Gastroesophageal sphincter (tissue), 3 donors: ENCODE results near the gene GNG4.

Source experiments
- EP300 ChIP-seq: sonication (generic); formaldehyde crosslinking; IDR thresholded peaks from one replicate; pipeline ENCODE4 v1.6.1; 2017; ENCODE audit warnings: antibody characterized with exemption, mild to moderate bottlenecking
- POLR2A ChIP-seq, 2 donors: fragments of 450-650 bp; IDR thresholded peaks; one replicate each; pipeline ENCODE4 v1.6.1; 2017; ENCODE audit warnings: antibody characterized with exemption in 2 of 2, mild to moderate bottlenecking in 2 of 2, moderate library complexity in 1 of 2
- POLR2AphosphoS5 ChIP-seq: sonication (generic); formaldehyde crosslinking; IDR thresholded peaks from one replicate; pipeline ENCODE4 v1.6.1; 2017; ENCODE audit warnings: antibody characterized with exemption
- TF ChIP-seq, protein P1 (sequence below), 4 experiments: fragments of 200-600 bp in 2 of 4; fragments of 450-650 bp in 2 of 4; sonication (generic) in 1 of 4; IDR thresholded peaks; one replicate each; pipeline ENCODE4 v1.5.1; 2017 to 2019; ENCODE audit warnings: antibody characterized with exemption in 4 of 4, mild to moderate bottlenecking in 2 of 4, moderate library complexity in 2 of 4

DNA sequence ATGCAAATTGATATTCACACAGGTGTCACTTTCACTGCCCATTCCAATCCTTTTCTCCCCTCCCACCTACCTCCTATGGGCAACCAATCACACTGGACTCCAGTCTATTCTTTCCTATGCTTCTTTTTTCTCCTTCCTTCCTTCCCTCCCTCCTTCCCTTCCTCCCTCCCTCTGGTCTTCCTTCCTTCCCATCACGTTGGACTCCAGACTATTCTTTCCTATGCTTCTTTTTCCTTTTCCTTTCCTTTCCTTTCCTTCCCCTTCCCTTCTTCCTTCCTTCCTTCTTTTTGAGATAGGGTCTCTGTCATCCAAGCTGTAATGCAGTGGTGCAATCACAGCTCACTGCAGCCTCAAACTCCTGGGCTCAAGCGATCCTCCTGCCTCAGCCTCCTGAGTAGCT is 64.6 kb downstream of the GNG4 start:
- TF ChIP-seq, protein P1, sequence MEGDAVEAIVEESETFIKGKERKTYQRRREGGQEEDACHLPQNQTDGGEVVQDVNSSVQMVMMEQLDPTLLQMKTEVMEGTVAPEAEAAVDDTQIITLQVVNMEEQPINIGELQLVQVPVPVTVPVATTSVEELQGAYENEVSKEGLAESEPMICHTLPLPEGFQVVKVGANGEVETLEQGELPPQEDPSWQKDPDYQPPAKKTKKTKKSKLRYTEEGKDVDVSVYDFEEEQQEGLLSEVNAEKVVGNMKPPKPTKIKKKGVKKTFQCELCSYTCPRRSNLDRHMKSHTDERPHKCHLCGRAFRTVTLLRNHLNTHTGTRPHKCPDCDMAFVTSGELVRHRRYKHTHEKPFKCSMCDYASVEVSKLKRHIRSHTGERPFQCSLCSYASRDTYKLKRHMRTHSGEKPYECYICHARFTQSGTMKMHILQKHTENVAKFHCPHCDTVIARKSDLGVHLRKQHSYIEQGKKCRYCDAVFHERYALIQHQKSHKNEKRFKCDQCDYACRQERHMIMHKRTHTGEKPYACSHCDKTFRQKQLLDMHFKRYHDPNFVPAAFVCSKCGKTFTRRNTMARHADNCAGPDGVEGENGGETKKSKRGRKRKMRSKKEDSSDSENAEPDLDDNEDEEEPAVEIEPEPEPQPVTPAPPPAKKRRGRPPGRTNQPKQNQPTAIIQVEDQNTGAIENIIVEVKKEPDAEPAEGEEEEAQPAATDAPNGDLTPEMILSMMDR (IDR thresholded peaks at IDR 0.05), result no peak
- TF ChIP-seq POLR2AphosphoS5 (no peak), POLR2A (IDR thresholded peaks at IDR 0.05) (no peak), EP300 (no peak)
